GM18502 (cell line): ENCODE data around the gene SMYD3.
"Not testable (repeated sequence)": the region's sequence is repeated elsewhere in the genome, so short reads cannot be mapped to it uniquely, and the experiment has no call there.

Experiments
- ATAC-seq: cut with Tn5 transposase; IDR thresholded peaks from one replicate; pipeline ENCODE4 v1.9.1; 2021; ENCODE audit warnings: mild to moderate bottlenecking; ENCODE audit not compliant: unreplicated experiment, poor library complexity

Gene SMYD3

GRCh38 chr1:246092136-246092535 lies 414.9 kb downstream of the SMYD3 start:
- ATAC-seq, result no peak

DNA sequence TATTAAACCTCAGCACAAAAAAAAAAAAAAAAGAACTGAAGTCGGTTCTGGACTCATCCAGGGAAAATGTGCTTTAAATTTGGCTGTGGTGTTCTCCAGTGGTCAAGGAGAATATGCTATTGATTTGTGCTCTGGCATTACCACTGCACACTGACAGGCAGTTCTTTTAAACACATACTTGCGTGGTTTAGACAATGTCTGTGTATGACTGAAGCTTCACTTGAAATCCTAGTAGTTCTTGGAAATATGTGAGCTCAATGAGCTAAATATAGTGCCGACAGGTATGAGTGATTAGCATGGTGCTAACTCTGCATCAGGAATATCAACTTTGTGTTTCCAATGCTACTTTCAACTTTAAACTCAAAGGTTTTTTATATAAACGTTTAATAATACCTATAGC lies 415.6 kb downstream of the SMYD3 start:
- no peak for ATAC-seq

DNA sequence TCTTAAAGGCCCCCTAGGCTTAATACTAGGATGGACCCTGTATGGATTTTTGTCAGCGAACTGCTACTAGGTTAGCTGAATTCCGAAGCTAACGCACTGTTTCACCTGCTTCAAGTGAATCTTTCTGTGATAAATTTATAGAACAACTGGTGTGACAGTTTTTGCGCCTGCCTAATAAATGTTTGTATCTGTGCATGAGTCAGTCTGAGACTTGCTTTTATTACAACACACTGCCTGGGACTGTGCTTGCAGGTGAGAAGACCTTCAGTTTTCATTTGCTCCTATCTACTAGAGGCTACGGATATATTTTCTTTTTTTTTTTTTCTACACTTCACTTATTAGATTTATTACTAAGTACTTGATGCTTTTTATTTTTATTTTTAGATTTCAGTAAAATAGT lies 420.9 kb downstream of the SMYD3 start:
- no peak for ATAC-seq

DNA sequence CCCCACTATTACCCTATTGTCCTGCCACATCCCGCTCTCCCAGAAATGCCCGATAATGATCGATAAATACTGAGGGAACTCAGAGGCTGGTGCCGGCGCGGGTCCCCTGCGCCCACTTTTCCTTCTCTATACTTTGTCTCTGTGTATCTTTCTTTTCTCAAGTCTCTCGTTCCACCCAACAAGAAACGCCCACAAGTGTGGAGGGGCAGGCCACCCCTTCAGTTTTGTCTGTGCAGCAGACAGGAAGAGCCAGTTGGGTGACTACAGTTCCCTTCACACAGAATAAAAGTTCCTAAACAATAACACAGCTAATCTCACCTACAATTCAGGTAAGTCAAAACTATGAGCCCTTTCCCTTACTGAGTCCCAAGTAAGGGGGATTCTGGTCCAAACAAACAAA lies 423.7 kb downstream of the SMYD3 start:
- ATAC-seq, result no peak

- no peak for ATAC-seq
These were observed 425.0 kb downstream of the SMYD3 start for GRCh38 chr1:246081856-246082668.

DNA sequence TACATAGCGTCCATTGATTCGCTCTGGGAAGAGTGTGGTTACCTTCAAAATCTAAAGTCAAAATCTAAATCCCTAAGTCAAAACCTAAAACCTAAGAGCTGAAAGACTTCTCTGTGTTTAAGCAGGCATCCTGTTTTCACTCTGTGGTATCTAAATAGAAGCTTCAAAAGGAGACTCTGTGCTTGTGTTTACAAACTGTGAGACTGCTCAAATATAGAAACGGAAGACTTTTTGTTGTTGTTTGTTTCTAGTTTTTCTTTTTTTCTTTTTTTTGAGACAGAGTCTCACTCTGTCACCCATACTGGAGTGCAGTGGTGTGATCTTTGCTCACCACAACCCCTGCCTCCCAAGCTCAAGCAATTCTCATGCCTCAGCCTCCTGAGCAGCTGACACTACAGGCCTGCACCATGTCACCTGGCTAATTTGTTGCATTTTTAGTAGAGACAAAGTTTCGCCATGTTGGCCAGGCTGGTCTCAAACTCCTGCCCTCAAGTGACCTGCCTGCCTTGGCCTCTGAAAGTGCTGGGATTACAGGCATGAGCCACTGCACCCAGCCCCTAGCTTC lies 425.9 kb downstream of the SMYD3 start:
- no peak for ATAC-seq

GRCh38 chr1:246080031-246080430 lies 427.0 kb downstream of the SMYD3 start:
- no peak for ATAC-seq

DNA sequence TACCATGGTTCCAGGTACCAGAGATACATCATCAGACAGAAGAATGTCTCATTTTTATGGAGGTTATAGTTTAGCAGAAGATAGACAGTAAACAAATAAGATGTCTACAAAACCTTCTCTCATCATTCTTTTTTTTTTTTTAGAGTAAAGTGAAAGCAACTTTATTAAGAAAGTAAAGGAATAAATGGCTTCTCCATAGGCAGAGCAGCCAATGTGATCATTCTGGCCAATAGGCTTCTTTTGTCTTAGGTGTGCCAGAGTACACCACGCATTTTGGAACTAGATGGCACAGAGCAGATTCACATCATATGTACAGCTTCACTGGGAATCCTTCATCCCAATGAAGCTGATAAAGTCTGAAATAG lies 428.2 kb downstream of the SMYD3 start:
- ATAC-seq, result no peak

- no peak for ATAC-seq
These were observed 428.8 kb downstream of the SMYD3 start for GRCh38 chr1:246078126-246078887.

- no peak for ATAC-seq
These were observed 429.6 kb downstream of the SMYD3 start for GRCh38 chr1:246077476-246077875.

GRCh38 chr1:246074421-246074820 lies 432.7 kb downstream of the SMYD3 start:
- no peak for ATAC-seq

- no peak for ATAC-seq
These were observed 434.6 kb downstream of the SMYD3 start for GRCh38 chr1:246072456-246072955.

GRCh38 chr1:246071981-246072380 lies 435.1 kb downstream of the SMYD3 start:
- not testable (repeated sequence) for ATAC-seq

- ATAC-seq, result not testable (repeated sequence)
These were observed 435.5 kb downstream of the SMYD3 start for GRCh38 chr1:246071561-246071960.

- no peak for ATAC-seq
These were observed 437.5 kb downstream of the SMYD3 start for GRCh38 chr1:246069581-246069980.

GRCh38 chr1:246068619-246069509 lies 438.2 kb downstream of the SMYD3 start:
- ATAC-seq, result no peak

DNA sequence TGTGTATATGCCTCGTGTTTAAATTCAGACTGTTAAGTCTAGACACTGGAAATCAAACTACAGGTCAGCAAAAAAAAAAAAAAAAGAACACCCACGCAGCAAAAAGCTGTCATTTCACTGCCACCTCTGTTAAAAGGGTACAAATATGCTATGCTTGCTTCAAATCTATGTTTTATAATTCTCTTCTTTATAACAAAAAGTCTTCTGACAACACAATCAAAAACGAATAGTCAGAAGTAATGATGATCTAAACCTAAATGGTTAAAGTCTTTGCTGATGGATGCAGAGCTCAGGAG lies 438.9 kb downstream of the SMYD3 start:
- no peak for ATAC-seq

GRCh38 chr1:246067432-246068216 lies 439.5 kb downstream of the SMYD3 start:
- ATAC-seq, result no peak

DNA sequence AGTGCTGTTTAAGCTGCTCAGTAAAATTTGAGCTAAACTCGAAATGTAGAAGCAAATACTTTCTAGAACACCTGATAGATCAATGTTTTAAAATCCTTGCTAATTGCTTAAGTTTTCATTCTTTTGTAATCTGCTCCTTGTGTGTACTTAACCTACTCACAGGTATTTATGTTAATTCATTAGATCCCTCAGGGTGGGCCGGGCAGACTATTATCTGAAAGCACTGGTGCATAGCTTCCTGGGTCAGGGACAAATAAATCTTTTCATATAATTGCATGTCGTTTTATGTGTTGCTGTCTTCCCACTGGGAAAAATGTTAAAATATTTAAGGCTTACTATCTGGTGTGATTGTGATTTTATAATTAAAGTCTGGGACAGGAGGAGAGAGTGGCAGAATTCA lies 440.5 kb downstream of the SMYD3 start:
- no peak for ATAC-seq

- no peak for ATAC-seq
These were observed 441.5 kb downstream of the SMYD3 start for GRCh38 chr1:246065592-246065991.
